LNCAP (cell line): Measurements from ENCODE around the gene DYNLT1.

ENCODE experiments used
- TF ChIP-seq, protein P1 (sequence below): fragments of 450-650 bp; IDR thresholded peaks from 2 replicates; pipeline ENCODE4 v1.5.1; 2017; ENCODE audit warnings: mild to moderate bottlenecking

The DYNLT1 gene

DNA sequence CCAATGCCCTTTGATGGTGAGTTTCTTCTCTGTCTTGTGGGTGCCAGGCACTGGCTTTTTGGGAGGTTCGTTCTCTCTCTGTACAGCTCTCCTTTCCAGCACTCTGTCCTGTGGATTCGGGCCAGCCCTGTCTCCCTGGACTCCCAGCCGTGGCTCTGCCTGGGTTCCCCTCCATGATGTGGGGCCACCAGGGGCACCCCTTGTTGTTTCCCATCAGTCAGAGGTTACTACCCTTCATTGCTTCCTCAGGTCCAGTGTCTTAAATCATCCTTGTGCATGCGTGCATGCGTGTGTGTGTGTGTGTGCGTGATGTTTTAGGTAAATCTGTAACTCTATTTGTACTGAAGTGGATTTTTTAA, 40.5 kb downstream of the DYNLT1 start:
- TF ChIP-seq, protein P1, sequence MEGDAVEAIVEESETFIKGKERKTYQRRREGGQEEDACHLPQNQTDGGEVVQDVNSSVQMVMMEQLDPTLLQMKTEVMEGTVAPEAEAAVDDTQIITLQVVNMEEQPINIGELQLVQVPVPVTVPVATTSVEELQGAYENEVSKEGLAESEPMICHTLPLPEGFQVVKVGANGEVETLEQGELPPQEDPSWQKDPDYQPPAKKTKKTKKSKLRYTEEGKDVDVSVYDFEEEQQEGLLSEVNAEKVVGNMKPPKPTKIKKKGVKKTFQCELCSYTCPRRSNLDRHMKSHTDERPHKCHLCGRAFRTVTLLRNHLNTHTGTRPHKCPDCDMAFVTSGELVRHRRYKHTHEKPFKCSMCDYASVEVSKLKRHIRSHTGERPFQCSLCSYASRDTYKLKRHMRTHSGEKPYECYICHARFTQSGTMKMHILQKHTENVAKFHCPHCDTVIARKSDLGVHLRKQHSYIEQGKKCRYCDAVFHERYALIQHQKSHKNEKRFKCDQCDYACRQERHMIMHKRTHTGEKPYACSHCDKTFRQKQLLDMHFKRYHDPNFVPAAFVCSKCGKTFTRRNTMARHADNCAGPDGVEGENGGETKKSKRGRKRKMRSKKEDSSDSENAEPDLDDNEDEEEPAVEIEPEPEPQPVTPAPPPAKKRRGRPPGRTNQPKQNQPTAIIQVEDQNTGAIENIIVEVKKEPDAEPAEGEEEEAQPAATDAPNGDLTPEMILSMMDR, result no peak

DNA sequence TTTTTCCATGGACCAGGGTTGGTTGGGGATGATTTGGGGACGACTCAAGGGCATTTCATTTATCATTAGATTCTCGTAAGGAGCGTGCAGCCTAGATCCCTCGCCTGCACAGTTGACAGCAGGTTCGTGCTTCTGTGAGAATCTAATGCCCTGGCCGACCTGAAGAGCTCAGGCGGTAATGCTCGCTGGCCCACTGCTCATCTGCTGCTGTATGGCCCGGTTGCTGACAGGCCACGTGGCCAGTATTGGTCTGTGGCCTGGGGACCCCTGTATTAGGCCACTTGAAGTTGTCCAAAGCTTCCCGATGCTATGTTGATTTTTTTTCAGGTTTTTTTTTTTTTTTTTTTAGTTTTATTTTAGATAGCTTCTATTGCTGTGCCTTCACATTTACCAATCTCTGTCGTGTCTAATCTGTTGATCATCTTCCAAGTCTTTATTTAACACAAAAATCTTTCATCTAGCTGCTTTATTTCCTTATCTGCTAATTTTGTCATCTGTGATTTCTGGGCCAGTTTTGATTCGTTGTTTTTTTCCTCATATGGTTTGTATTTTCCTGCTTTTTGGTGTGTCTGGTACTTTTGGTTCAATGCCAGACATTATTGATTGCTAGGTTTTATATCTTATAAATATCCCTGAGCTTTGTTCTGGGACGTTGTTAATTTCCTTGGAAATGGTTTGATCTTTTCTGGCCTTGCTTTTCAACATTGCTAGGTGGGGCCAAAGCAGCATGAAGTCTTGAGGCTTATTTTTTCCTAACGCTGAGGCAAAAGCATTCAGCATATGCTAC, 41.1 kb downstream of the DYNLT1 start:
- TF ChIP-seq, protein P1, result no peak

DNA sequence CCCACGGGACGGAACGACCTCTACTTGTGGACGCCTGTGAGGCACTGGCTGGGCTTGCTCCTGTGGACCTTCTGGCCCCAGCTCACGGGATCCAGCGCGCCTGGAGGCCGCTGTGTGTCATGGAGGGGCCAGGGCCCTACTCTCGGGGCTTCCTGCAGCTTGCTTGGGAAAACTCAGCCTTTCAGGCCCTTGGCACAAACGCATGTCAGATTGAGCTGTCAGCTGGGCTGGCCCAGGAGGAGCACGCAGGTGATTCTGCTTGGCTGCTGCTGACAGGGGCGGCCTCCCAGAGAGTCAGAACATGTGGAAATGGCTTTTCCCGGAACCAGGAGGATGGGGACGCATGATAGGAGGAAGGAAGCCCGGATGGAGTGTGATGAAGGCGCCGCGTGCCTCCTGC, 44.9 kb downstream of the DYNLT1 start:
- TF ChIP-seq, protein P1, result no peak

DNA sequence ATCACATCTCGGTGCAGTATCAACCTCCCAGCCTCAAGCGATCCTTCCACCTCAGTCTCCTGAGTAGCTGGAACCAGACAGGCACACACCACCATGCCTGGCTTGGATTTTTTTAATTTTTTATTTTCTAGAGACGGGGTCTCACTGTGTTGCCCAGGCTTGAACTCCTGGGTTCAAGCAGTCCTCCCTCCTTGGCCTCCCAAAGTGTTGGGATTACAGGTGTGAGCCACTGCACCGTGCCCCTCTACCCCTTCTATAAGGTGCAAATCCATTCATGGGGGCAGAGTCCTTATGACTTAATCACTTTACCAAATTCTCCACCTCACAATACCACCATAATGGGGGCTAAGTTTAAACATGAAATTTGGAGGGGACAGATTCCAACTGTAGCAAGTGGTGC, 47.0 kb downstream of the DYNLT1 start:
- TF ChIP-seq, protein P1, result no peak

DNA sequence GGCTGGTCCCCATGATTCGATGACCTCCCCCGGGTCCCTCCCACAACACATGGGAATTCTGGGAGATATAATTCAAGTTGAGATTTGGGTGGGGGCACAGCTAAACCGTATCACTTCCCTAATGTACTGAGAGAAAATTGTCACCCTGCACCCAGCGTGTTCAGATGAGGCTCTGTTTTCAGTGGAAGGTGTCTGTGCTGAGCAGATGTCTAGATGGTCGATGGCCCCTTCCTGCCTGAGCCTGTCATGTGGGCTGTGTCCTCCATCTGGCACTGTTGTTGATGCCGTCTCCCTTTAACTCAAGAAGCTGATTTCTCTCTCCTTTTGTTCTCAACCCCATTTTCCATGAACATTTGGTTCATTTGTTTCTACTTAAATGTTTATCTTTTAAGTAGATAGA, 47.7 kb downstream of the DYNLT1 start:
- TF ChIP-seq, protein P1, result no peak

DNA sequence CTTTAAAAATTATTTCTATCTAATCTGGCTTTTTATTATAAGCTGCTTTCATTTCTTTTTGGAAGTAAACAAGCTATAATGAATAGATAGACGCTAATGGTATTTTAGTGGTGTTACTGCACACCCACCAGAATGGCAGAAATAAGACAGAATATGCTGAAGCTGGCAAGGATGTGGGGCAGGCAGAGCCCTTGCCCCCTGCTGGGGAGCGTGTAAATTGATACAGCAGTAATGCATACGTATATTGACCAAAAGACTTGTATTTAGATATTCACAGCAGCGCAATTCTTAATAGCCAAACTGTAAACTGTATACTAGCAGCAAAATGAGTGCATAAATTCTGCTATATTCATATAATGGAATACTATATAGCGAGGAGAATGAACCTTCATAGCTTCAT, 49.3 kb downstream of the DYNLT1 start:
- TF ChIP-seq, protein P1, result no peak

DNA sequence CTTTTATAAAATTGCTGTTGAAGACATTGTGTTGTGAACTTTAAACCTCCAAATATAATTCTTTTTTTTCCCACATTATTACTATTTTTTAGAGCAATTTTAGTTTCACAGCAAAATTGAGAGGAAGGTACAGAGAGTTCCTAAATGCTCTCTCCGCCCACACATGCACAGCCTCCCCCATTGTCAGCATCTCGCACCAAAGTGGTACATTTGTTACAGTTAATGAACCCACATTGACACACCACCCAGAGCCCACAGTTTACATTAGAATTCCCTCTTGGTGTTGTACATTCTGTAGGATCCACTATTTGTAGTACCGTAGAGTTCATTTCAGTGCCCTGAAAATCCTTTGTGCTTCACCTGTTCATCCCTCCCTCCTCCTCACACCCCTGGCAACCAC, 50.9 kb downstream of the DYNLT1 start:
- TF ChIP-seq, protein P1, result no peak

DNA sequence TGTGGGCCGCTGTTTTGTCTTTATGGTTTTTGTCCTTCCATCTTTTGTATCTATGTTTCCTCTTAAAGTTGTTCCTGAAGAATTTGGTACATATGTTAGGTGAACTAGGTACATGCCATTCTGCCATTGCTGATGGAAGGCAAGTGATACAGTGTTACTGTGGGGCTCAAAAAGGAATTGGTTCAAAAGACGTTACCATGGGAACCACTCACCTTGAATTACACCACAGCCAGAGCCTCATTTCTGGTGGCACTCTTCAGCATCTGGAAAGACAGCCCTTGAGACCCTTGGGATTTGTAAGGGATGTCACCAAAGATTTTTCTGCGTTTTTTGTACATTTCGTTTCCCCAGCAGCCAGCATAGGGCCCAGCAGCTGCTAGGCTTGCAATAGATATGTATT, 52.7 kb downstream of the DYNLT1 start:
- TF ChIP-seq, protein P1, result no peak
